NCI-H2029 treated with DMSO at 0.1 percent for 48 hours (cell line): ENCODE results near the gene TMIGD3.

Source experiments
- DNase-seq: peaks from one replicate; lab custom pipeline; 2025; lab: John Stamatoyannopoulos, UW

TMIGD3 gene

GRCh38 chr1:111474521-111474920 lies 28.9 kb downstream of the TMIGD3 start:
- DNase-seq = no peak

GRCh38 chr1:111474106-111474505 lies 29.3 kb downstream of the TMIGD3 start:
- no peak for DNase-seq

- no peak for DNase-seq
Measured at GRCh38 chr1:111471538-111471937, 31.9 kb downstream of the TMIGD3 start.

GRCh38 chr1:111471012-111471411 lies 32.4 kb downstream of the TMIGD3 start:
- DNase-seq = no peak

- DNase-seq = no peak
Measured at GRCh38 chr1:111470596-111470995, 32.8 kb downstream of the TMIGD3 start.

- DNase-seq = no peak
Measured at GRCh38 chr1:111469539-111469938, 33.9 kb downstream of the TMIGD3 start.

- no peak for DNase-seq
Measured at GRCh38 chr1:111468717-111469100, 34.7 kb downstream of the TMIGD3 start.

GRCh38 chr1:111467865-111468716 lies 35.3 kb downstream of the TMIGD3 start:
- no peak for DNase-seq

- no peak for DNase-seq
Measured at GRCh38 chr1:111466480-111466879, 37.0 kb downstream of the TMIGD3 start.

GRCh38 chr1:111465754-111466153 lies 37.7 kb downstream of the TMIGD3 start:
- DNase-seq = no peak

- no peak for DNase-seq
Measured at GRCh38 chr1:111463029-111463683, 40.3 kb downstream of the TMIGD3 start.

- DNase-seq = no peak
Measured at GRCh38 chr1:111462370-111463028, 40.9 kb downstream of the TMIGD3 start.

GRCh38 chr1:111461765-111462164 lies 41.7 kb downstream of the TMIGD3 start:
- DNase-seq = no peak

GRCh38 chr1:111455642-111456031 lies 47.8 kb downstream of the TMIGD3 start:
- no peak for DNase-seq

GRCh38 chr1:111454859-111455641 lies 48.4 kb downstream of the TMIGD3 start:
- no peak for DNase-seq

- no peak for DNase-seq
Measured at GRCh38 chr1:111453706-111454105, 49.7 kb downstream of the TMIGD3 start.

- DNase-seq = no peak
Measured at GRCh38 chr1:111452581-111452980, 50.9 kb downstream of the TMIGD3 start.

GRCh38 chr1:111450185-111450584 lies 53.2 kb downstream of the TMIGD3 start:
- DNase-seq = no peak

- DNase-seq = no peak
Measured at GRCh38 chr1:111449703-111450017, 53.8 kb downstream of the TMIGD3 start.

- peak; percentile 93 for DNase-seq
Measured at GRCh38 chr1:111448918-111449702, 54.3 kb downstream of the TMIGD3 start, which contains the start of the genes ATP5PB and WDR77. TSS of gene ATP5PB (plus strand) at chr1:111449464. CDS start at chr1:111449542, 78 bp downstream. TSS of gene WDR77 (minus strand) at chr1:111449256. CDS start at chr1:111449169, 87 bp downstream.

- DNase-seq = no peak
Measured at GRCh38 chr1:111448482-111448917, 54.9 kb downstream of the TMIGD3 start.
